HEK293 (cell line): ENCODE data around the gene PDE11A.

Experiments
- CTCF ChIA-PET: fragments of 350-600 bp; formaldehyde crosslinking; extraction: SDS; loops from one replicate; lab custom pipeline; 2021; ENCODE audit warnings: antibody characterized with exemption; lab: Yijun Ruan, JAX
- POLR2A ChIA-PET: fragments of 300-600 bp; formaldehyde crosslinking; extraction: SDS; loops from one replicate; lab custom pipeline; 2020; ENCODE audit warnings: antibody characterized with exemption, inconsistent platforms; lab: Yijun Ruan, JAX
- H3K27ac ChIP-seq: fragments of 200-500 bp; sonication (Bioruptor generic); 2 replicates; pipeline ENCODE4 v1.5.1; 2014; ENCODE audit warnings: low read depth, low read length, control low read depth, inconsistent platforms; ENCODE audit errors: extremely low read depth
- H3K36me3 ChIP-seq, 2 experiments: fragments of 200-500 bp in 1 of 2; sonication (Bioruptor generic) in 1 of 2; 1 replicate in 1 of 2; 2 replicates in 1 of 2; pipeline ENCODE4 v1.5.1; 2014 to 2017; ENCODE audit warnings: inconsistent platforms in 2 of 2, low read length in 2 of 2; ENCODE audit not compliant: control insufficient read depth in 2 of 2, insufficient read depth in 1 of 2
- H3K4me1 ChIP-seq: fragments of 200-500 bp; sonication (Bioruptor generic); 2 replicates; pipeline ENCODE4 v1.5.1; 2014; ENCODE audit warnings: mild to moderate bottlenecking, low read length, inconsistent platforms; ENCODE audit not compliant: control insufficient read depth, insufficient read depth
- H3K4me3 ChIP-seq: 2 replicates; pipeline ENCODE4 v1.5.1; 2011; ENCODE audit warnings: low read depth, mild to moderate bottlenecking, control low read depth, low read length, moderate library complexity
- H3K9me3 ChIP-seq: fragments of 200-500 bp; sonication (Bioruptor generic); 2 replicates; pipeline ENCODE4 v1.5.1; 2014; ENCODE audit warnings: low read depth, low read length, inconsistent platforms; ENCODE audit not compliant: control insufficient read depth, insufficient read depth
- EGR2 ChIP-seq: fragments of 450-650 bp; formaldehyde crosslinking; IDR thresholded peaks from 2 replicates; pipeline ENCODE4 v1.5.1; 2016; ENCODE audit warnings: low read depth, missing biosample characterization, missing genetic modification characterization
- HOXC10 ChIP-seq: sonication (generic); formaldehyde crosslinking; IDR thresholded peaks from 2 replicates; pipeline ENCODE4 v1.8.1; 2023; ENCODE audit warnings: mild to moderate bottlenecking, missing genetic modification reagents
- KLF10 ChIP-seq: fragments of 450-650 bp; IDR thresholded peaks from 2 replicates; pipeline ENCODE4 v1.5.1; 2018; ENCODE audit warnings: missing biosample characterization, mild to moderate bottlenecking, missing genetic modification characterization
- MYNN ChIP-seq: fragments of 450-650 bp; formaldehyde crosslinking; IDR thresholded peaks from 2 replicates; pipeline ENCODE4 v1.5.1; 2016; ENCODE audit warnings: missing biosample characterization, missing genetic modification characterization, borderline replicate concordance
- MZF1 ChIP-seq: fragments of 450-650 bp; formaldehyde crosslinking; IDR thresholded peaks from 2 replicates; pipeline ENCODE4 v1.5.1; 2017; ENCODE audit warnings: missing biosample characterization, missing genetic modification characterization, borderline replicate concordance
- SETDB1 ChIP-seq: IDR thresholded peaks from one replicate; pipeline ENCODE4 v1.6.1; 2017; ENCODE audit warnings: mild to moderate bottlenecking, low read length, moderate library complexity, mixed read lengths; ENCODE audit not compliant: insufficient read length
- YY1 ChIP-seq: fragments of 450-650 bp; formaldehyde crosslinking; IDR thresholded peaks from 2 replicates; pipeline ENCODE4 v1.5.1; 2018; ENCODE audit warnings: missing biosample characterization, missing genetic modification characterization
- YY2 ChIP-seq: fragments of 450-650 bp; formaldehyde crosslinking; IDR thresholded peaks from 2 replicates; pipeline ENCODE4 v1.5.1; 2016; ENCODE audit warnings: missing biosample characterization, missing genetic modification characterization
- ZBTB10 ChIP-seq: fragments of 450-650 bp; formaldehyde crosslinking; IDR thresholded peaks from 2 replicates; pipeline ENCODE4 v1.5.1; 2016; ENCODE audit warnings: missing biosample characterization, missing genetic modification characterization
- ZBTB21 ChIP-seq: fragments of 450-650 bp; formaldehyde crosslinking; IDR thresholded peaks from 2 replicates; pipeline ENCODE4 v1.5.1; 2017; ENCODE audit warnings: missing biosample characterization, missing genetic modification characterization
- ZNF138 ChIP-seq: fragments of 450-650 bp; formaldehyde crosslinking; IDR thresholded peaks from 2 replicates; pipeline ENCODE4 v1.5.1; 2016; ENCODE audit warnings: missing biosample characterization, missing genetic modification characterization, borderline replicate concordance
- ZNF184 ChIP-seq: fragments of 450-650 bp; IDR thresholded peaks from 2 replicates; pipeline ENCODE4 v1.5.1; 2018; ENCODE audit warnings: missing biosample characterization, mild to moderate bottlenecking, missing genetic modification characterization
- ZNF335 ChIP-seq: fragments of 450-650 bp; formaldehyde crosslinking; conservative IDR thresholded peaks from 2 replicates; pipeline ENCODE4 v1.5.1; 2016; ENCODE audit warnings: missing biosample characterization, missing genetic modification characterization
- ZNF341 ChIP-seq: fragments of 450-650 bp; formaldehyde crosslinking; IDR thresholded peaks from 2 replicates; pipeline ENCODE4; 2016; ENCODE audit warnings: low read depth, missing biosample characterization, missing genetic modification characterization
- ZNF514 ChIP-seq: fragments of 450-650 bp; formaldehyde crosslinking; IDR thresholded peaks from 2 replicates; pipeline ENCODE4 v1.5.1; 2016; ENCODE audit warnings: missing biosample characterization, missing genetic modification characterization
- ZNF561 ChIP-seq: fragments of 450-650 bp; IDR thresholded peaks from 2 replicates; pipeline ENCODE4 v1.5.1; 2018; ENCODE audit warnings: missing biosample characterization, missing genetic modification characterization, borderline replicate concordance
- ZNF626 ChIP-seq: fragments of 450-650 bp; sonication (Bioruptor Pico); formaldehyde crosslinking; IDR thresholded peaks from 2 replicates; pipeline ENCODE4 v1.5.1; 2018; ENCODE audit warnings: missing biosample characterization, missing genetic modification characterization, inconsistent platforms
- ZNF629 ChIP-seq: fragments of 450-650 bp; formaldehyde crosslinking; IDR thresholded peaks from 2 replicates; pipeline ENCODE4 v1.5.1; 2017; ENCODE audit warnings: missing biosample characterization, missing genetic modification characterization
- ZNF776 ChIP-seq: fragments of 450-650 bp; formaldehyde crosslinking; IDR thresholded peaks from 2 replicates; pipeline ENCODE4 v1.5.0; 2017; ENCODE audit warnings: missing biosample characterization, missing genetic modification characterization, borderline replicate concordance
- ZSCAN30 ChIP-seq: fragments of 450-650 bp; IDR thresholded peaks from 2 replicates; pipeline ENCODE4 v1.5.1; 2018; ENCODE audit warnings: missing biosample characterization, mild to moderate bottlenecking, missing genetic modification characterization, moderate library complexity
- ZXDB ChIP-seq: fragments of 450-650 bp; formaldehyde crosslinking; IDR thresholded peaks from 2 replicates; pipeline ENCODE4 v1.5.1; 2016; ENCODE audit warnings: missing biosample characterization, missing genetic modification characterization
- TF ChIP-seq, protein P1 (sequence below): fragments of 450-650 bp; formaldehyde crosslinking; IDR thresholded peaks from 2 replicates; pipeline ENCODE4 v1.5.1; 2016; ENCODE audit warnings: missing biosample characterization, missing genetic modification characterization
- TF ChIP-seq, protein P2 (sequence below): fragments of 450-650 bp; formaldehyde crosslinking; IDR thresholded peaks from 2 replicates; pipeline ENCODE4 v1.5.1; 2016; ENCODE audit warnings: missing biosample characterization, missing genetic modification characterization
- TF ChIP-seq, protein P3 (sequence below): fragments of 450-650 bp; formaldehyde crosslinking; IDR thresholded peaks from 2 replicates; pipeline ENCODE4 v1.5.1; 2016; ENCODE audit warnings: missing biosample characterization, missing genetic modification characterization
- TF ChIP-seq, protein P4 (sequence below): fragments of 450-650 bp; formaldehyde crosslinking; IDR thresholded peaks from 2 replicates; pipeline ENCODE4; 2016; ENCODE audit warnings: missing biosample characterization, missing genetic modification characterization

Gene PDE11A

GRCh38 chr2:177618255-177619253 lies 454.0 kb downstream of the PDE11A start (continued):
- TF ChIP-seq MYNN (tag by site-specific recombination) (0 out of 2 replicates have a peak, but pooled peaks have one; percentile 69), KLF10 (tag by site-specific recombination) (no peak), ZNF138 (tag by site-specific recombination) (no peak), YY2 (tag by site-specific recombination) (peak; percentile 56; the same call in 1 of the 2 replicates), MZF1 (tag by site-specific recombination) (0 out of 2 replicates have a peak, but pooled peaks have one; percentile 36), ZNF341 (tag by site-specific recombination) (peak; percentile 85), ZXDB (tag by site-specific recombination) (peak; percentile 89), YY1 (tag by site-specific recombination) (0 out of 2 replicates have a peak, but pooled peaks have one; percentile 31)
- TF ChIP-seq, protein P1, sequence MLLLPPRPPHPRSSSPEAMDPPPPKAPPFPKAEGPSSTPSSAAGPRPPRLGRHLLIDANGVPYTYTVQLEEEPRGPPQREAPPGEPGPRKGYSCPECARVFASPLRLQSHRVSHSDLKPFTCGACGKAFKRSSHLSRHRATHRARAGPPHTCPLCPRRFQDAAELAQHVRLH (tag by site-specific recombination) = peak; percentile 91
- TF ChIP-seq, protein P2, sequence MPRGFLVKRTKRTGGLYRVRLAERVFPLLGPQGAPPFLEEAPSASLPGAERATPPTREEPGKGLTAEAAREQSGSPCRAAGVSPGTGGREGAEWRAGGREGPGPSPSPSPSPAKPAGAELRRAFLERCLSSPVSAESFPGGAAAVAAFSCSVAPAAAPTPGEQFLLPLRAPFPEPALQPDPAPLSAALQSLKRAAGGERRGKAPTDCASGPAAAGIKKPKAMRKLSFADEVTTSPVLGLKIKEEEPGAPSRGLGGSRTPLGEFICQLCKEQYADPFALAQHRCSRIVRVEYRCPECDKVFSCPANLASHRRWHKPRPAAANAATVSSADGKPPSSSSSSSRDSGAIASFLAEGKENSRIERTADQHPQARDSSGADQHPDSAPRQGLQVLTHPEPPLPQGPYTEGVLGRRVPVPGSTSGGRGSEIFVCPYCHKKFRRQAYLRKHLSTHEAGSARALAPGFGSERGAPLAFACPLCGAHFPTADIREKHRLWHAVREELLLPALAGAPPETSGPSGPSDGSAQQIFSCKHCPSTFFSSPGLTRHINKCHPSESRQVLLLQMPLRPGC = no peak

DNA sequence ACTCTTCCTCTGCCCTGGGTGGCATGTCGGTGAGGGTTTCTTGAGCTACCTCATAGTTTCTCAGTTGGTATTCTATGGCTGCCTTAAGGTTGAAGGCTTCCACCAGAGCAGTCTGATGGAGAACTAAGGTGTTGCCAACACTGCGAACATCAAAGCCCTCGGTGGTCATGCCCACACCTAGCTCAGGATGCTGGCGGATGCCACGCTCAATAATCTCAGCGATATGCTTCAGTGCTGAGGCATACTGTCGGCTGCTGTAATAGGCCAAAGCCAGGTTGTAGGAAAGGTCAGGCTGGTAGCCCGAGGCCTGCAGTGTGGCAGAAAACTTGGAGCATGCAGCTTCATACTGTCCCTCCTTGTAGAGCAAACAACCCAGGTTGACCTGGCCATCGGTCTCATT lies 454.7 kb downstream of the PDE11A start:
- ChIA-PET CTCF (no interaction called here), POLR2A (no interaction called here)
- TF ChIP-seq ZNF626 = no peak
- no peak for TF ChIP-seq ZBTB21 (tag by site-specific recombination)
- TF ChIP-seq EGR2 (tag by site-specific recombination) = no peak
- no peak for TF ChIP-seq HOXC10 (CRISPR knock-in tag)

GRCh38 chr2:177616731-177617130 lies 455.8 kb downstream of the PDE11A start:
- Histone ChIP-seq H3K36me3 (no peaks in the 10 kb centered on the region), H3K27ac (no peak overlapping the region), H3K4me3 (no peak overlapping the region), H3K9me3 (no peaks in the 10 kb centered on the region), H3K4me1 (no peaks in the 10 kb centered on the region)
- CTCF ChIA-PET = no interaction called here
- POLR2A ChIA-PET = no interaction called here
- no peak for TF ChIP-seq ZBTB10
- TF ChIP-seq, protein P3, sequence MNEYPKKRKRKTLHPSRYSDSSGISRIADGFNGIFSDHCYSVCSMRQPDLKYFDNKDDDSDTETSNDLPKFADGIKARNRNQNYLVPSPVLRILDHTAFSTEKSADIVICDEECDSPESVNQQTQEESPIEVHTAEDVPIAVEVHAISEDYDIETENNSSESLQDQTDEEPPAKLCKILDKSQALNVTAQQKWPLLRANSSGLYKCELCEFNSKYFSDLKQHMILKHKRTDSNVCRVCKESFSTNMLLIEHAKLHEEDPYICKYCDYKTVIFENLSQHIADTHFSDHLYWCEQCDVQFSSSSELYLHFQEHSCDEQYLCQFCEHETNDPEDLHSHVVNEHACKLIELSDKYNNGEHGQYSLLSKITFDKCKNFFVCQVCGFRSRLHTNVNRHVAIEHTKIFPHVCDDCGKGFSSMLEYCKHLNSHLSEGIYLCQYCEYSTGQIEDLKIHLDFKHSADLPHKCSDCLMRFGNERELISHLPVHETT (tag by site-specific recombination) = no peak
- TF ChIP-seq ZNF184 (tag by site-specific recombination) = no peak
- no peak for TF ChIP-seq ZNF561 (tag by site-specific recombination)
- no peak for TF ChIP-seq SETDB1
- TF ChIP-seq ZNF629 = no peak
- no peak for TF ChIP-seq ZNF514
- no peak for TF ChIP-seq ZSCAN30 (tag by site-specific recombination)
- no peak for TF ChIP-seq ZNF776
- TF ChIP-seq, protein P4, sequence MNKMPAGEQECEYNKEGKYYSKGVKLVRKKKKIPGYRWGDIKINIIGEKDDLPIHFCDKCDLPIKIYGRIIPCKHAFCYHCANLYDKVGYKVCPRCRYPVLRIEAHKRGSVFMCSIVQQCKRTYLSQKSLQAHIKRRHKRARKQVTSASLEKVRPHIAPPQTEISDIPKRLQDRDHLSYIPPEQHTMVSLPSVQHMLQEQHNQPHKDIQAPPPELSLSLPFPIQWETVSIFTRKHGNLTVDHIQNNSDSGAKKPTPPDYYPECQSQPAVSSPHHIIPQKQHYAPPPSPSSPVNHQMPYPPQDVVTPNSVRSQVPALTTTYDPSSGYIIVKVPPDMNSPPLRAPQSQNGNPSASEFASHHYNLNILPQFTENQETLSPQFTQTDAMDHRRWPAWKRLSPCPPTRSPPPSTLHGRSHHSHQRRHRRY (tag by site-specific recombination) = no peak
- no peak for TF ChIP-seq ZNF335 (tag by site-specific recombination)

More for the DNA sequence above, 454.7 kb downstream of the PDE11A start:
- Histone ChIP-seq H3K9me3 (no peaks in the 10 kb centered on the region), H3K4me3 (peak overlapping the region; percentile 52), H3K36me3 (no peaks in the 10 kb centered on the region), H3K27ac (no peak overlapping the region; the same call in 1 of the 2 replicates), H3K4me1 (no peaks in the 10 kb centered on the region)
